ENCODE results near the gene NT5C3A.
"Not testable (repeated sequence)": the region's sequence is repeated elsewhere in the genome, so short reads cannot be mapped to it uniquely, and the experiment has no call there.

Gene NT5C3A

GRCh38 chr7:32966489-32967267 lies 95.9 kb downstream of the NT5C3A start:
- not testable (repeated sequence) for DNase-seq

DNA sequence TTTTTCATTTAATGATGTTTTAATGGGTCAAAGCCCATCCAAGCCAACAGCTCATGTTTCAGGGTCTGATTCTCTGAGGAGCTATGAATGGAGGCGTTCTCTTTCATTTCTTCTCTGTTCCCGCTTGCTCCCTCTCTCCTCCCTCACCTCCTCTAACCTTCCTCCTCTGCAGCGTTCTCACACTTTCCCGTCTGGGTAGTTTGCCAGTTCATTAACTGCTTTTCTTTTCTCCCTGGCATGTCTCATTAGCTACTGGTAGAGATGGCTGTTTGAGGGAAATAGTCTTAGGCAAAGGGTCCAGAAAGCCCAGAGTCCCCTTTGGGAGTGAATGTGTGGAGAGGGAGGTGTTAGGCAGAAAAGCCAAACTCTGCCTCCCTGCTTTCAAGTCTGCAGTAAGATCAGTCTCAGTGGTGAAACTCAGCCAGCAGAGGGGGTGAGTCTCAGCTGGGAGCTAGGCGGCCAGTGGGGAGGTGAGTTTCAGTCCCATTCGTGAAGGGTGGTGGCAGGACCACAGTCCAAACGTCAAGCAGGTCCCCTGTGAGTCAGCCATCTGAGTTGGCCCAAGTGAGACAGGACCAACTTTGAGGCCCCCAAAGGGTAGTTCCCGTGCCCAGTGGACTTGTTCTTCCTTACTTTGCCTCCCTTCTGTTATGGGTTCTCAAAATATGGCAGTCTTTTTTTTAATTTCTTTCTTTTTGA lies 98.0 kb downstream of the NT5C3A start:
- not testable (repeated sequence) for DNase-seq
